Measurements from ENCODE around the gene ANKRD28.
"Not testable (repeated sequence)": the region's sequence is repeated elsewhere in the genome, so short reads cannot be mapped to it uniquely, and the experiment has no call there.

Gene ANKRD28

DNA sequence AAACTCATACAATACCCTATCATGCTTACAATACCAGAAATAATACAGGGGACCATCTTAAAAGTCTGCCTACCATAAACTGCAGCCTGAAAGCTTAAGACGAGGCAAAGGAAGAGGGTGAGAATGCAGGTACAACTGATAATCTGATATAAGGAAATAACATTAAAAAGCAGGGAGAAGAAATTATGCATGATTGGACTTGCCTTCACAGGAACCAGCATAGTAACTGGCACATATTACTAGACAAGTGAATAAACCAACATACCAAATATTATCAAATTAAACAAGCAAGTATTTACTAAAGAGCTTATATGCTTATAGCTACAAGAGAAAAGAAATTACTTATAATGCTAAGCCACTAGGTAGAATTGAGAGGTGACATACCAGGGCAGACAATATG is 18.7 kb downstream of the ANKRD28 start:
- no peak overlapping the region for H3K4me3 ChIP-seq (ENCODE audit: low read depth, low read length)
- H3K27ac ChIP-seq = no peak overlapping the region
- in situ Hi-C loops (cut with HindIII; ENCODE audit: low pct_ligation_motif_present, low sequenced_read_pairs) = loop anchor here (25.0 kb wide), 1 partner anchor 142 kb away; no protein-coding TSS in a partner anchor
- no peaks in the 10 kb centered on the region for H3K27me3 ChIP-seq (replicated peaks)
- no peak for TF ChIP-seq CTCF (IDR thresholded peaks at IDR 0.05; ENCODE audit: low read depth, low read length, missing control alignments)
- no peaks in the 10 kb centered on the region for H3K36me3 ChIP-seq (replicated peaks)
- no peak for DNase-seq

DNA sequence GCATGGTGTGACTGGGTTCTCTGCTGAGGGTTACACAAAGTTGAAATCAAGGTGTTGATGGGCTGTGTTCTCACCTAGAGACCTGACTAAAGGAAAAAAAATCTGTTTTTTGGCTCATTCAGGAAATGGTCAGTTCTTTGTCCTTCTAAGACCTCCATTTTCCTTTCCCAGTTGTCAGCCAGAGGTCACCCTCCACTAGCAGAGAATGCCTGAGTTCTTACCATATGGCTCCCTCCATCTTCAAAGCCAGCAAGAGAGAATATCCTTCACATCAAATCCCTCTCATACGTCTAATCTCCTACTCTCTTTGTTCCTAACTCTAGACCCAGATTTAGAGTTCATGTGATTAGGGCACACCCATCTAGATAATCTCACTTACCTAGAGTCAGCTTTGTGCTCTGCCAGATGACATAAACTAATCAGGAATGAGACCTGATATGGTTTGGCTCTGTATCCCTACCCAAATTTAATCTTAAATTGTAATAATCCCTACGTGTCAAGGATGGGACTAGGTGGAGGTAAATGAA is 19.4 kb downstream of the ANKRD28 start:
- Histone ChIP-seq H3K36me3 (replicated peaks) (no peaks in the 10 kb centered on the region), H3K27me3 (replicated peaks) (no peaks in the 10 kb centered on the region), H3K4me3 (ENCODE audit: low read depth, low read length) (no peak overlapping the region), H3K27ac (no peak overlapping the region)
- no peak for DNase-seq
- in situ Hi-C loops (cut with HindIII; ENCODE audit: low pct_ligation_motif_present, low sequenced_read_pairs) = loop anchor here (25.0 kb wide), 1 partner anchor 141 kb away; no protein-coding TSS in a partner anchor
- TF ChIP-seq CTCF (IDR thresholded peaks at IDR 0.05; ENCODE audit: low read depth, low read length, missing control alignments) = no peak

- not testable (repeated sequence) for H3K27me3 ChIP-seq (replicated peaks); H3K27ac ChIP-seq; H3K4me3 ChIP-seq (ENCODE audit: low read depth, low read length); DNase-seq; H3K36me3 ChIP-seq (replicated peaks)
- in situ Hi-C loops (cut with HindIII; ENCODE audit: low pct_ligation_motif_present, low sequenced_read_pairs) = loop anchor here (25.0 kb wide), 1 partner anchor 138 kb away; no protein-coding TSS in a partner anchor
These were observed 22.7 kb downstream of the ANKRD28 start for GRCh38 chr3:15774931-15775560.

- no peak for DNase-seq
- Histone ChIP-seq H3K27ac (no peak overlapping the region), H3K36me3 (replicated peaks) (no peaks in the 10 kb centered on the region), H3K4me3 (ENCODE audit: low read depth, low read length) (no peak overlapping the region), H3K27me3 (replicated peaks) (no peaks in the 10 kb centered on the region)
- no peak for TF ChIP-seq CTCF (IDR thresholded peaks at IDR 0.05; ENCODE audit: low read depth, low read length, missing control alignments)
- in situ Hi-C loops (cut with HindIII; ENCODE audit: low pct_ligation_motif_present, low sequenced_read_pairs) = no loop called here
These were observed 26.3 kb downstream of the ANKRD28 start for GRCh38 chr3:15771444-15771843.

- no peak for DNase-seq
- in situ Hi-C loops (cut with HindIII; ENCODE audit: low pct_ligation_motif_present, low sequenced_read_pairs) = no loop called here
- Histone ChIP-seq H3K27me3 (replicated peaks) (no peaks in the 10 kb centered on the region), H3K36me3 (replicated peaks) (peaks cover 4% of the 10 kb centered on the region), H3K4me3 (ENCODE audit: low read depth, low read length) (no peak overlapping the region), H3K27ac (peak overlapping the region; percentile 72)
- TF ChIP-seq CTCF (IDR thresholded peaks at IDR 0.05; ENCODE audit: low read depth, low read length, missing control alignments) = no peak
These were observed 28.4 kb downstream of the ANKRD28 start for GRCh38 chr3:15769256-15769915.

- peak overlapping the region; percentile 72 for H3K27ac ChIP-seq
- peak; percentile 89 for DNase-seq
- no peak for TF ChIP-seq CTCF (IDR thresholded peaks at IDR 0.05; ENCODE audit: low read depth, low read length, missing control alignments)
- in situ Hi-C loops (cut with HindIII; ENCODE audit: low pct_ligation_motif_present, low sequenced_read_pairs) = no loop called here
- H3K4me3 ChIP-seq (ENCODE audit: low read depth, low read length) = no peak overlapping the region
- peaks cover 6% of the 10 kb centered on the region for H3K36me3 ChIP-seq (replicated peaks)
- no peaks in the 10 kb centered on the region for H3K27me3 ChIP-seq (replicated peaks)
These were observed 29.1 kb downstream of the ANKRD28 start for GRCh38 chr3:15768421-15769255.
